Astrocyte of the cerebellum (primary cell): ENCODE data around the gene MGST2.

ENCODE experiments used
- DNase-seq: peaks from one replicate; pipeline ENCODE4 v3.0.0-alpha.2; 2011; ENCODE audit warnings: low read depth
- H3K4me3 ChIP-seq: 2 replicates; pipeline ENCODE4 v1.5.1; 2011; ENCODE audit warnings: mild to moderate bottlenecking, low read depth, low read length, moderate library complexity
- CTCF ChIP-seq: IDR thresholded peaks from 2 replicates; pipeline ENCODE4 v1.5.1; 2012; ENCODE audit warnings: low read length, low read depth, moderate library complexity, mild to moderate bottlenecking; ENCODE audit errors: missing control alignments
- in situ Hi-C: cut with HindIII; loops from 2 replicates; pipeline ENCODE4 v1.10.0; 2017; ENCODE audit warnings: low sequenced_read_pairs

Gene MGST2

GRCh38 chr4:139655116-139655515, 10.5 kb upstream of the MGST2 start:
- no peak for DNase-seq
- H3K4me3 ChIP-seq: no peak overlapping the region
- TF ChIP-seq CTCF: peak; percentile 47
- in situ Hi-C loops: no loop called here

- H3K4me3 ChIP-seq: no peak overlapping the region
Observed at GRCh38 chr4:139656614-139657486, 8.8 kb upstream of the MGST2 start.

GRCh38 chr4:139658185-139658584, 7.4 kb upstream of the MGST2 start:
- no peak for TF ChIP-seq CTCF
- no peak overlapping the region for H3K4me3 ChIP-seq
- DNase-seq: no peak
- in situ Hi-C loops: no loop called here

More at GRCh38 chr4:139656614-139657486, 8.8 kb upstream of the MGST2 start:
- no peak for DNase-seq
- TF ChIP-seq CTCF: peak; percentile 92
- in situ Hi-C loops: no loop called here

GRCh38 chr4:139658586-139659382, 6.8 kb upstream of the MGST2 start:
- H3K4me3 ChIP-seq: no peak overlapping the region
- in situ Hi-C loops: no loop called here
- TF ChIP-seq CTCF: no peak
- DNase-seq: no peak

GRCh38 chr4:139659735-139660424, 5.7 kb upstream of the MGST2 start:
- no peak for DNase-seq
- in situ Hi-C loops: no loop called here
- H3K4me3 ChIP-seq: no peak overlapping the region
- TF ChIP-seq CTCF: no peak

- DNase-seq: no peak
- in situ Hi-C loops: no loop called here
Observed at GRCh38 chr4:139660568-139661043, 5.0 kb upstream of the MGST2 start.

More at GRCh38 chr4:139660568-139661043, 5.0 kb upstream of the MGST2 start:
- H3K4me3 ChIP-seq: no peak overlapping the region
- no peak for TF ChIP-seq CTCF
